ENCODE measurements around the gene THTPA.

Gene THTPA

GRCh38 chr14:23551266-23552028 is 4.6 kb upstream of the THTPA start, which contains the start of gene ZFHX2:
Gene ZFHX2 (minus strand): TSS chr14:23551765. CDS start chr14:23535325, 16,440 bp downstream.
- DNase-seq, result peak; percentile 53

GRCh38 chr14:23555533-23555881 is 564 bp upstream of the THTPA start:
- DNase-seq, result no peak

GRCh38 chr14:23556700-23557440 is 799 bp downstream of the THTPA start:
- peak; percentile 12 for DNase-seq

GRCh38 chr14:23557521-23557920 is 1.4 kb downstream of the THTPA start:
- DNase-seq, result peak; percentile 12

- no peak for DNase-seq
These were observed 1.9 kb downstream of the THTPA start for GRCh38 chr14:23557946-23558345.

- DNase-seq, result no peak
These were observed 2.4 kb downstream of the THTPA start for GRCh38 chr14:23558346-23559009.

GRCh38 chr14:23559010-23559925 is 3.2 kb downstream of the THTPA start:
- DNase-seq, result peak; percentile 53

GRCh38 chr14:23559926-23560520 is 4.0 kb downstream of the THTPA start:
- DNase-seq, result no peak

GRCh38 chr14:23561259-23561658 is 5.2 kb downstream of the THTPA start:
- DNase-seq, result no peak

GRCh38 chr14:23561873-23562821 is 6.1 kb downstream of the THTPA start:
- DNase-seq, result no peak

- DNase-seq, result peak; percentile 42
These were observed 6.9 kb downstream of the THTPA start for GRCh38 chr14:23562822-23563472.

GRCh38 chr14:23563473-23564180 is 7.6 kb downstream of the THTPA start:
- no peak for DNase-seq

- DNase-seq, result no peak
These were observed 8.2 kb downstream of the THTPA start for GRCh38 chr14:23564181-23564812.

GRCh38 chr14:23564876-23565275 is 8.8 kb downstream of the THTPA start:
- DNase-seq, result no peak

- no peak for DNase-seq
These were observed 9.6 kb downstream of the THTPA start for GRCh38 chr14:23565626-23566025.

GRCh38 chr14:23566112-23566777 is 10.2 kb downstream of the THTPA start:
- no peak for DNase-seq

GRCh38 chr14:23566778-23567185 is 10.7 kb downstream of the THTPA start:
- DNase-seq, result no peak

- DNase-seq, result peak; percentile 75
These were observed 11.3 kb downstream of the THTPA start, which contains the start of gene AP1G2 for GRCh38 chr14:23567186-23568020. Gene AP1G2 (minus strand): TSS chr14:23567791. CDS start chr14:23567314, 477 bp downstream.
